GM20000 (cell line): ENCODE measurements around the gene KCNH6.

Experiments used
- DNase-seq: peaks from one replicate; pipeline ENCODE4 v3.0.0; 2012; ENCODE audit warnings: low spot score
- CTCF ChIP-seq: IDR thresholded peaks from 2 replicates; pipeline ENCODE4 v1.5.1; 2012; ENCODE audit warnings: mild to moderate bottlenecking, control low read depth; ENCODE audit errors: extremely low read depth, missing control alignments

The KCNH6 gene

DNA sequence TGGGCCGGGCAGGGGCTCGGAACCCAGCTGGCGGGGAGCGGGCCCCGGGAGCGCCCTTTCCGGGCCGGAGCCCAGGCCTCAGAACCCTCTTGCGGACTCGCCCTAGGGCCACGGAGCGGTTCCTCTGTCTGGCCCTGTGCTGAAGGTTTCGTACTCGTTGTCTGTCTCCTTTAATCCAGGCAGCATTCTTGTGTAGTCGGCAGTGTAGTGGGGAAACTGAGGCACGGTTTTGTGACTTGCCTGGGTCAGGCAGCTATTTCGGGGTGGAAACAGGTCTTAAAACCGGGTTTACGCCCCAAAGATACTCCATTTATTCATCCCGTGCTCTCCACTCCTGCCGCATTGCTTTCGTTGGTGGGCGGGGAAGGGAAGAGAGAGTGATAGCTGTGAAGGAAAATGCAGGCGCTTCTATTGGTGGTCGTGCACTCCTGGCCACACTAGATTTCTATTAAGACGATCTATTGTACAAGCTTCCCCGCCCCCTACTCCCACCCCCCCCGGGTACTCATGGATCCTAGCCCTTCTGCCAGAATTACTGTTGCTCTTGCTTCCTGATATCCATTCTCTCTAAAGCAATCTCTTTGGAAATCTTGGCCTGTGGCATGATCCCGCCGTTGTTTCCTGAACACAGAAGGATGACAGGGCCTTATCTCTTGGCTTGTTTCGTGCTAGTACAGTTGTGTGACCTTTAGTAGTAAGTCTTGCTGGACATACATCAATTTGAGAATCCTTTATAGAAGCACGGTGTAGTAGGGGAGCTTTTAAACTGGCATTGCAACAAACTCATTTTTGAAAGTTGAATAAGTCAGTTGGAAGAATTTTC, 27.9 kb downstream of the KCNH6 start:
- no peak for DNase-seq
- no peak for TF ChIP-seq CTCF

GRCh38 chr17:63552211-63552610, 29.1 kb downstream of the KCNH6 start:
- DNase-seq: no peak
- no peak for TF ChIP-seq CTCF

GRCh38 chr17:63555500-63556156, 32.5 kb downstream of the KCNH6 start:
- no peak for DNase-seq

GRCh38 chr17:63557416-63557815, 34.3 kb downstream of the KCNH6 start:
- no peak for TF ChIP-seq CTCF
- no peak for DNase-seq

More at GRCh38 chr17:63555500-63556156, 32.5 kb downstream of the KCNH6 start:
- no peak for TF ChIP-seq CTCF

DNA sequence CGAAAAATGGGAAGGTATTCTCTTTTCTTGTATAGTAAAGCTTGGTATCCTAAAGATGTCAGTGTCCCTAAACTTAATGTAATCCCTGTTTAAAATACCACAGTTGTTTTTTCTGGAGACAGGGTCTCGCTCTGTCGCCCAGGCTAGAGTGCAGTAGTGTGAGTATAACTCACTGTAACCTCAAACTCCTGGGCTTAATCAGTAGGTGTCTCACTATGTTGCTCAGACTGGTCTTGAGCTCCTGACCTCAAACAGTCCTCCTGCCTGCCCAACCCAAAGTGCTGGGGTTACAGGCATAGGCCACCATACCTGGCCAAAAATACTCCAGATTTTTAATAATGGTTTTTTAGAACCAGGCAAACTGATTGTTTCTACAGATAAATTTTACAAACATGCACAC, 35.3 kb downstream of the KCNH6 start:
- no peak for DNase-seq
- no peak for TF ChIP-seq CTCF

DNA sequence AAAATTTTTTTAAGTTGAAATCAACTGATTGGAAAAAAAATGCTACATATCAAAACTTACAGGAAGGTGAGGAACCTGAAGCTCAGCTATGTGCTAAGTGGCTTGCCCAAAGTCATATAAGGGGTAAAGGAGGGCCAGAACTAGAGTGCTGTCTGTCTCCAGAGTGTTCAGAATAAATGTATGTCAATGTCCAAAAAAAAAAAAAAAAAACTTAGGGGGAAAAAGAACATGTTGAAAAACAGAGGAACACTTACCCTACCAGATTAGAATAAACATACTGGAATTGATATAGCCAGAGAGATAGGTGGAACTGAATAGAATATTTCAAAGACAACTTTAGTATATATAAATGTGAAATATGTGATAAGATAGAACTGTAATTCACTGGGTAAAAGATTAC, 38.7 kb downstream of the KCNH6 start:
- TF ChIP-seq CTCF: no peak
- DNase-seq: no peak

DNA sequence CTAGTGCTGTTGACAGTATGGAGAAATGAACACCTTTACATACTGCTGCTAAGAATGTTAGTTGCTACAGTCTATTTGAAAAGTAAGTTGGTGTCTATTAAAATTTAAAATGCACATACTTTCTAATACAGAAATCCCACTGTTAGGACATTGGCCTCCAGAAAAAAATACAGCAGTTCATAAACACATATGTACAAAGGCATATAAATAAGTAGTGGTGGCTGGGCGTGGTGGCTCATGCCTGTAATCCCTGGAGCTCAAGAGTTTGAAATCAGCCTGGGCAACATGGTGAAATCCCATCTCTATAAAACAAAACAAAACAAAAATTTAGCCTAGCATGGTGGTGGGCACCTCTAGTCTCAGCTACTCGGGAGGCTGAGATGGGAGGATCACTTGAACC, 40.2 kb downstream of the KCNH6 start:
- no peak for TF ChIP-seq CTCF
- DNase-seq: no peak
